DMS 273 treated with DMSO at 0.1 percent for 48 hours (cell line): ENCODE results near the gene ZFAND4.
"Not testable (repeated sequence)": the region's sequence is repeated elsewhere in the genome, so short reads cannot be mapped to it uniquely, and the experiment has no call there.

Experiments used
- DNase-seq: peaks from one replicate; lab custom pipeline; 2025; lab: John Stamatoyannopoulos, UW

Gene ZFAND4

GRCh38 chr10:45672181-45673073 is at the start of gene ZFAND4:
Gene ZFAND4 (minus strand): TSS chr10:45672772. CDS start chr10:45663725, 9,047 bp downstream.
- DNase-seq = peak; percentile 75

- DNase-seq = not testable (repeated sequence)
Observed at GRCh38 chr10:45721503-45721902, 48.9 kb upstream of the ZFAND4 start.

- DNase-seq = not testable (repeated sequence)
Observed at GRCh38 chr10:45717642-45718041, 45.1 kb upstream of the ZFAND4 start.

GRCh38 chr10:45717053-45717452 is 44.5 kb upstream of the ZFAND4 start:
- DNase-seq = not testable (repeated sequence)

GRCh38 chr10:45711223-45711622 is 38.7 kb upstream of the ZFAND4 start:
- DNase-seq = not testable (repeated sequence)

- not testable (repeated sequence) for DNase-seq
Observed at GRCh38 chr10:45710200-45710796, 37.7 kb upstream of the ZFAND4 start.

- not testable (repeated sequence) for DNase-seq
Observed at GRCh38 chr10:45678467-45678866, 5.9 kb upstream of the ZFAND4 start.

- DNase-seq = no peak
Observed at GRCh38 chr10:45675388-45675787, 2.8 kb upstream of the ZFAND4 start.

- DNase-seq = no peak
Observed at GRCh38 chr10:45673074-45673648, 589 bp upstream of the ZFAND4 start.

GRCh38 chr10:45671300-45671699 is 1.3 kb downstream of the ZFAND4 start:
- DNase-seq = not testable (repeated sequence)

- DNase-seq = not testable (repeated sequence)
Observed at GRCh38 chr10:45669897-45670296, 2.7 kb downstream of the ZFAND4 start.

GRCh38 chr10:45660876-45661411 is 11.6 kb downstream of the ZFAND4 start:
- no peak for DNase-seq

- no peak for DNase-seq
Observed at GRCh38 chr10:45657033-45657926, 15.3 kb downstream of the ZFAND4 start.

GRCh38 chr10:45655219-45655618 is 17.4 kb downstream of the ZFAND4 start:
- DNase-seq = no peak

GRCh38 chr10:45654753-45655141 is 17.8 kb downstream of the ZFAND4 start:
- DNase-seq = not testable (repeated sequence)

- no peak for DNase-seq
Observed at GRCh38 chr10:45653454-45653853, 19.1 kb downstream of the ZFAND4 start.

- no peak for DNase-seq
Observed at GRCh38 chr10:45652511-45652910, 20.1 kb downstream of the ZFAND4 start.

GRCh38 chr10:45649296-45649695 is 23.3 kb downstream of the ZFAND4 start:
- no peak for DNase-seq

GRCh38 chr10:45647118-45647517 is 25.5 kb downstream of the ZFAND4 start:
- DNase-seq = no peak

GRCh38 chr10:45646384-45647050 is 26.1 kb downstream of the ZFAND4 start:
- DNase-seq = no peak

- no peak for DNase-seq
Observed at GRCh38 chr10:45644527-45644926, 28.0 kb downstream of the ZFAND4 start.
